ENCODE data around the gene DMRT3. TPM values are rescaled to one million over a fixed set of nuclear protein-coding genes. Genes with fewer than 3 reads are reported as not detected.

The DMRT3 gene
- total and polyA plus RNA-seq, 4 donors = not detected

GRCh38 chr9:976943-977837 is 735 bp downstream of the DMRT3 start:
- no peak for DNase-seq (ENCODE audit: low spot score)
- Histone ChIP-seq H3K4me1 (ENCODE audit: control insufficient read depth in 4 of 4, insufficient read depth in 4 of 4, low read length in 3 of 4) (peaks cover 3 to 21% (median 13%) of the 10 kb centered on the region in 4 donors), H3K4me3 (ENCODE audit: low read depth in 1 of 3, low read length in 3 of 3) (no peak overlapping the region), H3K9me3 (ENCODE audit: control insufficient read depth in 4 of 4, low read length in 3 of 4) (no peaks in the 10 kb centered on the region), H3K27ac (ENCODE audit: low read depth in 1 of 2, low read length in 2 of 2) (no peak overlapping the region), H3K9ac (ENCODE audit: low read depth in 1 of 2, low read length in 2 of 2) (no peak overlapping the region), H3K27me3 (ENCODE audit: control insufficient read depth in 4 of 4, insufficient read depth in 4 of 4, low read length in 3 of 4) (peaks cover 13 to 50% (median 37%) of the 10 kb centered on the region in 4 donors), H3K36me3 (ENCODE audit: control insufficient read depth in 4 of 4, insufficient read depth in 3 of 4, low read depth in 1 of 4, low read length in 3 of 4) (no peaks in the 10 kb centered on the region)
- 3% methylated on average over 92 of the region's 92 CpGs for WGBS
- TF ChIP-seq RAD21 (IDR thresholded peaks at IDR 0.05) (no peak), MAX (IDR thresholded peaks at IDR 0.05) (no peak), EGR1 (IDR thresholded peaks at IDR 0.05; ENCODE audit: low read depth in 2 of 2) (no peak), CTCF (IDR thresholded peaks at IDR 0.05; ENCODE audit: low read depth, low read length, missing input control) (no peak), HNF4A (conservative IDR thresholded peaks at IDR 0.05) (no peak), FOXA1 (IDR thresholded peaks at IDR 0.05) (no peak), REST (IDR thresholded peaks at IDR 0.05) (no peak), TAF1 (conservative IDR thresholded peaks at IDR 0.05) (no peak)

- no peaks in the 10 kb centered on the region for H3K9me3 ChIP-seq (ENCODE audit: control insufficient read depth in 4 of 4, low read length in 3 of 4)
- TF ChIP-seq FOXA1 (IDR thresholded peaks at IDR 0.05) (no peak), YY1 (IDR thresholded peaks at IDR 0.05) (no peak), CTCF (IDR thresholded peaks at IDR 0.05; ENCODE audit: low read depth, low read length, missing input control) (no peak), TAF1 (conservative IDR thresholded peaks at IDR 0.05) (no peak), ATF3 (IDR thresholded peaks at IDR 0.05) (no peak), JUND (IDR thresholded peaks at IDR 0.05) (no peak), NR2F2 (IDR thresholded peaks at IDR 0.05) (no peak), MAX (IDR thresholded peaks at IDR 0.05) (no peak)
- no peak overlapping the region for H3K27ac ChIP-seq (ENCODE audit: low read depth in 1 of 2, low read length in 2 of 2)
- no peaks in the 10 kb centered on the region for H3K36me3 ChIP-seq (ENCODE audit: control insufficient read depth in 4 of 4, insufficient read depth in 3 of 4, low read depth in 1 of 4, low read length in 3 of 4)
- 16% methylated on average over 19 of the region's 19 CpGs for whole genome bisulfite sequencing
- no peak for DNase-seq (ENCODE audit: low spot score)
- no peak overlapping the region for H3K9ac ChIP-seq (ENCODE audit: low read depth in 1 of 2, low read length in 2 of 2)
- H3K27me3 ChIP-seq (ENCODE audit: control insufficient read depth in 4 of 4, insufficient read depth in 4 of 4, low read length in 3 of 4) = peaks cover 16 to 52% (median 38%) of the 10 kb centered on the region in 4 donors
- no peak overlapping the region for H3K4me3 ChIP-seq (ENCODE audit: low read depth in 1 of 3, low read length in 3 of 3)
- H3K4me1 ChIP-seq (ENCODE audit: control insufficient read depth in 4 of 4, insufficient read depth in 4 of 4, low read length in 3 of 4) = peaks cover 0 to 15% (median 9%) of the 10 kb centered on the region in 4 donors
These were observed 1.7 kb downstream of the DMRT3 start for GRCh38 chr9:977838-978830.
